HEK293 (cell line): ENCODE data around the gene GTPBP3.

Experiments
- HOXD13 ChIP-seq: sonication (generic); formaldehyde crosslinking; IDR thresholded peaks from 2 replicates; pipeline ENCODE4 v1.8.0; 2022; ENCODE audit warnings: missing genetic modification reagents, borderline replicate concordance
- IKZF3 ChIP-seq: fragments of 450-650 bp; IDR thresholded peaks from 2 replicates; pipeline ENCODE4 v1.5.0; 2018; ENCODE audit warnings: missing biosample characterization, mild to moderate bottlenecking, missing genetic modification characterization, moderate library complexity
- KLF9 ChIP-seq: fragments of 450-650 bp; formaldehyde crosslinking; IDR thresholded peaks from 2 replicates; pipeline ENCODE4 v1.5.1; 2016; ENCODE audit warnings: missing biosample characterization, missing genetic modification characterization, low read depth
- OSR2 ChIP-seq: fragments of 450-650 bp; formaldehyde crosslinking; IDR thresholded peaks from 2 replicates; pipeline ENCODE4 v1.5.1; 2016; ENCODE audit warnings: missing biosample characterization, missing genetic modification characterization
- TRIM28 ChIP-seq: IDR thresholded peaks from 2 replicates; pipeline ENCODE4 v1.6.1; 2011; ENCODE audit warnings: low read length, control low read depth, borderline replicate concordance
- YY2 ChIP-seq: fragments of 450-650 bp; formaldehyde crosslinking; IDR thresholded peaks from 2 replicates; pipeline ENCODE4 v1.5.1; 2016; ENCODE audit warnings: missing biosample characterization, missing genetic modification characterization
- ZBTB17 ChIP-seq: fragments of 450-650 bp; formaldehyde crosslinking; IDR thresholded peaks from 2 replicates; pipeline ENCODE4 v1.5.1; 2016; ENCODE audit warnings: missing biosample characterization, missing genetic modification characterization
- ZEB2 ChIP-seq: fragments of 450-650 bp; formaldehyde crosslinking; IDR thresholded peaks from 2 replicates; pipeline ENCODE4 v1.5.1; 2016; ENCODE audit warnings: missing biosample characterization, missing genetic modification characterization
- ZFP3 ChIP-seq: fragments of 450-650 bp; formaldehyde crosslinking; IDR thresholded peaks from 2 replicates; pipeline ENCODE4 v1.5.1; 2016; ENCODE audit warnings: low read depth, missing biosample characterization, missing genetic modification characterization
- ZNF10 ChIP-seq: fragments of 450-650 bp; formaldehyde crosslinking; IDR thresholded peaks from 2 replicates; pipeline ENCODE4 v1.5.1; 2017; ENCODE audit warnings: missing biosample characterization, missing genetic modification characterization
- ZNF391 ChIP-seq: fragments of 450-650 bp; formaldehyde crosslinking; IDR thresholded peaks from 2 replicates; pipeline ENCODE4 v1.5.1; 2016; ENCODE audit warnings: low read depth, missing biosample characterization, missing genetic modification characterization, borderline replicate concordance
- ZNF416 ChIP-seq: fragments of 450-650 bp; formaldehyde crosslinking; IDR thresholded peaks from 2 replicates; pipeline ENCODE4 v1.5.1; 2016; ENCODE audit warnings: missing biosample characterization, missing genetic modification characterization
- ZNF426 ChIP-seq: fragments of 450-650 bp; formaldehyde crosslinking; IDR thresholded peaks from 2 replicates; pipeline ENCODE4 v1.5.1; 2017; ENCODE audit warnings: missing biosample characterization, missing genetic modification characterization, mild to moderate bottlenecking, inconsistent platforms, moderate library complexity
- ZNF571 ChIP-seq: fragments of 450-650 bp; formaldehyde crosslinking; IDR thresholded peaks from 2 replicates; pipeline ENCODE4 v1.5.0; 2017; ENCODE audit warnings: missing biosample characterization, missing genetic modification characterization
- ZNF580 ChIP-seq: fragments of 450-650 bp; formaldehyde crosslinking; IDR thresholded peaks from 2 replicates; pipeline ENCODE4 v1.5.1; 2016; ENCODE audit warnings: missing biosample characterization, missing genetic modification characterization
- ZNF776 ChIP-seq: fragments of 450-650 bp; formaldehyde crosslinking; IDR thresholded peaks from 2 replicates; pipeline ENCODE4 v1.5.0; 2017; ENCODE audit warnings: missing biosample characterization, missing genetic modification characterization, borderline replicate concordance
- ZNF843 ChIP-seq: fragments of 450-650 bp; formaldehyde crosslinking; IDR thresholded peaks from 2 replicates; pipeline ENCODE4 v1.5.1; 2016; ENCODE audit warnings: missing biosample characterization, missing genetic modification characterization
- ZSCAN4 ChIP-seq: fragments of 450-650 bp; formaldehyde crosslinking; IDR thresholded peaks from 2 replicates; pipeline ENCODE4 v1.5.1; 2017; ENCODE audit warnings: missing biosample characterization, missing genetic modification characterization
- TF ChIP-seq, protein P1 (sequence below): fragments of 450-650 bp; formaldehyde crosslinking; IDR thresholded peaks from 2 replicates; pipeline ENCODE4 v1.5.1; 2016; ENCODE audit warnings: missing biosample characterization, missing genetic modification characterization
- TF ChIP-seq, protein P2 (sequence below): fragments of 450-650 bp; formaldehyde crosslinking; IDR thresholded peaks from 2 replicates; pipeline ENCODE4 v1.5.1; 2016; ENCODE audit warnings: missing biosample characterization, missing genetic modification characterization, borderline replicate concordance
- TF ChIP-seq, protein P3 (sequence below): fragments of 450-650 bp; formaldehyde crosslinking; IDR thresholded peaks from 2 replicates; pipeline ENCODE4 v1.5.1; 2016; ENCODE audit warnings: missing biosample characterization, missing genetic modification characterization
- TF ChIP-seq, protein P4 (sequence below): fragments of 450-650 bp; formaldehyde crosslinking; IDR thresholded peaks from 2 replicates; pipeline ENCODE4 v1.5.1; 2016; ENCODE audit warnings: missing biosample characterization, missing genetic modification characterization
- TF ChIP-seq, protein P5 (sequence below): fragments of 450-650 bp; formaldehyde crosslinking; IDR thresholded peaks from 2 replicates; pipeline ENCODE4 v1.5.1; 2016; ENCODE audit warnings: missing biosample characterization, missing genetic modification characterization

The GTPBP3 gene

GRCh38 chr19:17336872-17337674 lies at the start of gene GTPBP3 (continued):
- TF ChIP-seq, protein P1, sequence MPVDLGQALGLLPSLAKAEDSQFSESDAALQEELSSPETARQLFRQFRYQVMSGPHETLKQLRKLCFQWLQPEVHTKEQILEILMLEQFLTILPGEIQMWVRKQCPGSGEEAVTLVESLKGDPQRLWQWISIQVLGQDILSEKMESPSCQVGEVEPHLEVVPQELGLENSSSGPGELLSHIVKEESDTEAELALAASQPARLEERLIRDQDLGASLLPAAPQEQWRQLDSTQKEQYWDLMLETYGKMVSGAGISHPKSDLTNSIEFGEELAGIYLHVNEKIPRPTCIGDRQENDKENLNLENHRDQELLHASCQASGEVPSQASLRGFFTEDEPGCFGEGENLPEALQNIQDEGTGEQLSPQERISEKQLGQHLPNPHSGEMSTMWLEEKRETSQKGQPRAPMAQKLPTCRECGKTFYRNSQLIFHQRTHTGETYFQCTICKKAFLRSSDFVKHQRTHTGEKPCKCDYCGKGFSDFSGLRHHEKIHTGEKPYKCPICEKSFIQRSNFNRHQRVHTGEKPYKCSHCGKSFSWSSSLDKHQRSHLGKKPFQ, result peak; percentile 43; the same call in 1 of the 2 replicates
- TF ChIP-seq ZBTB17 (tag by site-specific recombination) (peak; percentile 97), ZNF843 (peak; percentile 48; the same call in 1 of the 2 replicates), OSR2 (peak; percentile 55), ZNF426 (tag by site-specific recombination) (no peak), IKZF3 (tag by site-specific recombination) (peak; percentile 99), ZNF391 (peak; percentile 99; the same call in 1 of the 2 replicates), YY2 (tag by site-specific recombination) (peak; percentile 100), ZNF776 (tag by site-specific recombination) (no peak), ZNF571 (no peak), HOXD13 (CRISPR knock-in tag) (peak; percentile 66; the same call in 1 of the 2 replicates), ZNF416 (tag by site-specific recombination) (no peak), ZEB2 (peak; percentile 90), ZSCAN4 (peak; percentile 53), ZFP3 (tag by site-specific recombination) (peak; percentile 78), TRIM28 (peak; percentile 97), ZNF580 (tag by site-specific recombination) (peak; percentile 99), ZNF10 (peak; percentile 66; the same call in 1 of the 2 replicates), KLF9 (tag by site-specific recombination) (peak; percentile 98)
- TF ChIP-seq, protein P2, sequence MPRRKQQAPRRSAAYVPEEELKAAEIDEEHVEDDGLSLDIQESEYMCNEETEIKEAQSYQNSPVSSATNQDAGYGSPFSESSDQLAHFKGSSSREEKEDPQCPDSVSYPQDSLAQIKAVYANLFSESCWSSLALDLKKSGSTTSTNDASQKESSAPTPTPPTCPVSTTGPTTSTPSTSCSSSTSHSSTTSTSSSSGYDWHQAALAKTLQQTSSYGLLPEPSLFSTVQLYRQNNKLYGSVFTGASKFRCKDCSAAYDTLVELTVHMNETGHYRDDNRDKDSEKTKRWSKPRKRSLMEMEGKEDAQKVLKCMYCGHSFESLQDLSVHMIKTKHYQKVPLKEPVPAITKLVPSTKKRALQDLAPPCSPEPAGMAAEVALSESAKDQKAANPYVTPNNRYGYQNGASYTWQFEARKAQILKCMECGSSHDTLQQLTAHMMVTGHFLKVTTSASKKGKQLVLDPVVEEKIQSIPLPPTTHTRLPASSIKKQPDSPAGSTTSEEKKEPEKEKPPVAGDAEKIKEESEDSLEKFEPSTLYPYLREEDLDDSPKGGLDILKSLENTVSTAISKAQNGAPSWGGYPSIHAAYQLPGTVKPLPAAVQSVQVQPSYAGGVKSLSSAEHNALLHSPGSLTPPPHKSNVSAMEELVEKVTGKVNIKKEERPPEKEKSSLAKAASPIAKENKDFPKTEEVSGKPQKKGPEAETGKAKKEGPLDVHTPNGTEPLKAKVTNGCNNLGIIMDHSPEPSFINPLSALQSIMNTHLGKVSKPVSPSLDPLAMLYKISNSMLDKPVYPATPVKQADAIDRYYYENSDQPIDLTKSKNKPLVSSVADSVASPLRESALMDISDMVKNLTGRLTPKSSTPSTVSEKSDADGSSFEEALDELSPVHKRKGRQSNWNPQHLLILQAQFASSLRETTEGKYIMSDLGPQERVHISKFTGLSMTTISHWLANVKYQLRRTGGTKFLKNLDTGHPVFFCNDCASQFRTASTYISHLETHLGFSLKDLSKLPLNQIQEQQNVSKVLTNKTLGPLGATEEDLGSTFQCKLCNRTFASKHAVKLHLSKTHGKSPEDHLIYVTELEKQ (tag by site-specific recombination), result peak; percentile 55; the same call in 1 of the 2 replicates
- TF ChIP-seq, protein P3, sequence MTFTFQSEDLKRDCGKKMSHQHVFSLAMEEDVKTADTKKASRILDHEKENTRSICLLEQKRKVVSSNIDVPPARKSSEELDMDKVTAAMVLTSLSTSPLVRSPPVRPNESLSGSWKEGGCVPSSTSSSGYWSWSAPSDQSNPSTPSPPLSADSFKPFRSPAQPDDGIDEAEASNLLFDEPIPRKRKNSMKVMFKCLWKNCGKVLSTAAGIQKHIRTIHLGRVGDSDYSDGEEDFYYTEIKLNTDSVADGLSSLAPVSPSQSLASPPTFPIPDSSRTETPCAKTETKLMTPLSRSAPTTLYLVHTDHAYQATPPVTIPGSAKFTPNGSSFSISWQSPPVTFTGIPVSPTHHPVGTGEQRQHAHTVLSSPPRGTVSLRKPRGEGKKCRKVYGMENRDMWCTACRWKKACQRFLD (tag by site-specific recombination), result peak; percentile 7; the same call in 1 of the 2 replicates
- TF ChIP-seq, protein P4, sequence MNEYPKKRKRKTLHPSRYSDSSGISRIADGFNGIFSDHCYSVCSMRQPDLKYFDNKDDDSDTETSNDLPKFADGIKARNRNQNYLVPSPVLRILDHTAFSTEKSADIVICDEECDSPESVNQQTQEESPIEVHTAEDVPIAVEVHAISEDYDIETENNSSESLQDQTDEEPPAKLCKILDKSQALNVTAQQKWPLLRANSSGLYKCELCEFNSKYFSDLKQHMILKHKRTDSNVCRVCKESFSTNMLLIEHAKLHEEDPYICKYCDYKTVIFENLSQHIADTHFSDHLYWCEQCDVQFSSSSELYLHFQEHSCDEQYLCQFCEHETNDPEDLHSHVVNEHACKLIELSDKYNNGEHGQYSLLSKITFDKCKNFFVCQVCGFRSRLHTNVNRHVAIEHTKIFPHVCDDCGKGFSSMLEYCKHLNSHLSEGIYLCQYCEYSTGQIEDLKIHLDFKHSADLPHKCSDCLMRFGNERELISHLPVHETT (tag by site-specific recombination), result peak; percentile 99
- TF ChIP-seq, protein P5, sequence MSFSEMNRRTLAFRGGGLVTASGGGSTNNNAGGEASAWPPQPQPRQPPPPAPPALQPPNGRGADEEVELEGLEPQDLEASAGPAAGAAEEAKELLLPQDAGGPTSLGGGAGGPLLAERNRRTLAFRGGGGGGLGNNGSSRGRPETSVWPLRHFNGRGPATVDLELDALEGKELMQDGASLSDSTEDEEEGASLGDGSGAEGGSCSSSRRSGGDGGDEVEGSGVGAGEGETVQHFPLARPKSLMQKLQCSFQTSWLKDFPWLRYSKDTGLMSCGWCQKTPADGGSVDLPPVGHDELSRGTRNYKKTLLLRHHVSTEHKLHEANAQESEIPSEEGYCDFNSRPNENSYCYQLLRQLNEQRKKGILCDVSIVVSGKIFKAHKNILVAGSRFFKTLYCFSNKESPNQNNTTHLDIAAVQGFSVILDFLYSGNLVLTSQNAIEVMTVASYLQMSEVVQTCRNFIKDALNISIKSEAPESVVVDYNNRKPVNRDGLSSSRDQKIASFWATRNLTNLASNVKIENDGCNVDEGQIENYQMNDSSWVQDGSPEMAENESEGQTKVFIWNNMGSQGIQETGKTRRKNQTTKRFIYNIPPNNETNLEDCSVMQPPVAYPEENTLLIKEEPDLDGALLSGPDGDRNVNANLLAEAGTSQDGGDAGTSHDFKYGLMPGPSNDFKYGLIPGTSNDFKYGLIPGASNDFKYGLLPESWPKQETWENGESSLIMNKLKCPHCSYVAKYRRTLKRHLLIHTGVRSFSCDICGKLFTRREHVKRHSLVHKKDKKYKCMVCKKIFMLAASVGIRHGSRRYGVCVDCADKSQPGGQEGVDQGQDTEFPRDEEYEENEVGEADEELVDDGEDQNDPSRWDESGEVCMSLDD, result peak; percentile 64; the same call in 1 of the 2 replicates
